ENCODE measurements around the gene FGFR3.

The FGFR3 gene

GRCh38 chr4:1756893-1757779 lies 36.0 kb upstream of the FGFR3 start:
- H4K20me1 ChIP-seq (ENCODE audit: insufficient read depth, low read length) = no peaks in the 10 kb centered on the region
- DNase-seq = no peak
- no peaks in the 10 kb centered on the region for H3F3A ChIP-seq (ENCODE audit: insufficient read depth, low read length)
- H2AFZ ChIP-seq (ENCODE audit: low read length) = no peak overlapping the region
- H3K9ac ChIP-seq (ENCODE audit: low read length) = no peak overlapping the region
- H3K27me3 ChIP-seq (replicated peaks; ENCODE audit: insufficient read depth, low read length) = peaks cover 93% of the 10 kb centered on the region
- H3K9me3 ChIP-seq (replicated peaks; ENCODE audit: insufficient read depth, low read length) = no peaks in the 10 kb centered on the region
- H3K4me2 ChIP-seq (ENCODE audit: low read depth, low read length) = no peak overlapping the region
- H3K4me1 ChIP-seq (ENCODE audit: low read length) = no peaks in the 10 kb centered on the region
- no peaks in the 10 kb centered on the region for H3K36me3 ChIP-seq (replicated peaks; ENCODE audit: insufficient read depth, low read length)
- TF ChIP-seq EZH2 (optimal IDR thresholded peaks at IDR 0.05; ENCODE audit: low read depth, low read length) = no peak
- no peak for TF ChIP-seq EZH2phosphoT487 (IDR thresholded peaks at IDR 0.05; ENCODE audit: low read length)
- TF ChIP-seq CTCF (IDR thresholded peaks at IDR 0.05; ENCODE audit: low read length) = no peak
- no peak overlapping the region for H3K27ac ChIP-seq (ENCODE audit: low read length)
- no peaks in the 10 kb centered on the region for H3K9me2 ChIP-seq (replicated peaks; ENCODE audit: insufficient read depth, low read length)
- H3K79me2 ChIP-seq (ENCODE audit: low read length) = no peaks in the 10 kb centered on the region
- H3K4me3 ChIP-seq (ENCODE audit: low read length) = no peak overlapping the region

DNA sequence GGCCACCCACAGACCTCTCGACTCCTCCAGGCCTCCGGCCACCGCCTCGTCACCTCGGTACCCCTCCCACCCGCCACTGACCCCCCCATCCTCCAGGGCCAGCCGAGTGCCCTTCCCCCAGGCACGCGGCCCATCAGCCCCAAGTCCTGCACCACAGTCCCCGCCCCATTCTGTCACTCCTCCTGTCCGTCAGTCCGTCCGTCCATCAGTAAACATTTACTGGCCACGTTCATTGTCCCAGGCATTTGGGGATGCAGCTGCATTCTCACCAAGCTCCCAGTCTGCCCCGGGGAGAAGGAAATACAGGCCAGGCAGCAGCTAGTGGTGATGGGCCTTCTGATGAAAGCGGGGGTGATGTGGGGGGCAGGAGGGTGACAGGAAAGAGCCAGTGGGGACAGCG lies 35.3 kb upstream of the FGFR3 start:
- no peak for DNase-seq
- no peaks in the 10 kb centered on the region for H3K9me2 ChIP-seq (replicated peaks; ENCODE audit: insufficient read depth, low read length)
- H3K9me3 ChIP-seq (replicated peaks; ENCODE audit: insufficient read depth, low read length) = no peaks in the 10 kb centered on the region
- H3K36me3 ChIP-seq (replicated peaks; ENCODE audit: insufficient read depth, low read length) = no peaks in the 10 kb centered on the region
- H3K4me1 ChIP-seq (ENCODE audit: low read length) = no peaks in the 10 kb centered on the region
- H3K9ac ChIP-seq (ENCODE audit: low read length) = no peak overlapping the region
- H3K4me2 ChIP-seq (ENCODE audit: low read depth, low read length) = no peak overlapping the region
- H3K27me3 ChIP-seq (replicated peaks; ENCODE audit: insufficient read depth, low read length) = peaks cover 93% of the 10 kb centered on the region
- no peaks in the 10 kb centered on the region for H4K20me1 ChIP-seq (ENCODE audit: insufficient read depth, low read length)
- H3K4me3 ChIP-seq (ENCODE audit: low read length) = no peak overlapping the region
- no peak overlapping the region for H2AFZ ChIP-seq (ENCODE audit: low read length)
- H3K27ac ChIP-seq (ENCODE audit: low read length) = no peak overlapping the region
- TF ChIP-seq EZH2phosphoT487 (IDR thresholded peaks at IDR 0.05; ENCODE audit: low read length) (no peak), CTCF (IDR thresholded peaks at IDR 0.05; ENCODE audit: low read length) (no peak), EZH2 (optimal IDR thresholded peaks at IDR 0.05; ENCODE audit: low read depth, low read length) (no peak)
- H3K79me2 ChIP-seq (ENCODE audit: low read length) = no peaks in the 10 kb centered on the region
- no peaks in the 10 kb centered on the region for H3F3A ChIP-seq (ENCODE audit: insufficient read depth, low read length)

- no peaks in the 10 kb centered on the region for H3K9me2 ChIP-seq (replicated peaks; ENCODE audit: insufficient read depth, low read length)
- no peaks in the 10 kb centered on the region for H4K20me1 ChIP-seq (ENCODE audit: insufficient read depth, low read length)
- H3K27me3 ChIP-seq (replicated peaks; ENCODE audit: insufficient read depth, low read length) = peaks cover 91% of the 10 kb centered on the region
- no peak for TF ChIP-seq CTCF (IDR thresholded peaks at IDR 0.05; ENCODE audit: low read length)
- TF ChIP-seq EZH2 (optimal IDR thresholded peaks at IDR 0.05; ENCODE audit: low read depth, low read length) = no peak
- no peak for TF ChIP-seq EZH2phosphoT487 (IDR thresholded peaks at IDR 0.05; ENCODE audit: low read length)
- H3K9ac ChIP-seq (ENCODE audit: low read length) = no peak overlapping the region
- no peaks in the 10 kb centered on the region for H3K4me1 ChIP-seq (ENCODE audit: low read length)
- no peak overlapping the region for H2AFZ ChIP-seq (ENCODE audit: low read length)
- no peak overlapping the region for H3K27ac ChIP-seq (ENCODE audit: low read length)
- H3K36me3 ChIP-seq (replicated peaks; ENCODE audit: insufficient read depth, low read length) = no peaks in the 10 kb centered on the region
- no peak overlapping the region for H3K4me2 ChIP-seq (ENCODE audit: low read depth, low read length)
- no peaks in the 10 kb centered on the region for H3K9me3 ChIP-seq (replicated peaks; ENCODE audit: insufficient read depth, low read length)
- H3K79me2 ChIP-seq (ENCODE audit: low read length) = no peaks in the 10 kb centered on the region
- H3K4me3 ChIP-seq (ENCODE audit: low read length) = no peak overlapping the region
- no peaks in the 10 kb centered on the region for H3F3A ChIP-seq (ENCODE audit: insufficient read depth, low read length)
- DNase-seq = no peak
These were observed 34.6 kb upstream of the FGFR3 start for GRCh38 chr4:1758306-1759121.
